ENCODE measurements around the gene ETF1. TPM values are rescaled to one million over a fixed set of nuclear protein-coding genes. Genes with fewer than 3 reads are reported as not detected.

Gene ETF1
- total RNA-seq (2014; rRNA removed; shearing (Covaris generic)) (66.7 and 76.0 TPM in 2 replicates), total RNA-seq (2022) (116 and 123 TPM in 2 replicates), Bru-seq, nascent RNA (percentile 94 among the genes with signal in this experiment), BruChase-seq, experiment 1, labeled RNA remaining after a 6-hour chase (percentile 96 among the genes with signal in this experiment), BruChase-seq, experiment 2, labeled RNA remaining after a 2-hour chase (percentile 96 among the genes with signal in this experiment)
- long read RNA-seq, transcript ETF1-201 (11 exons, 3,742 nt) = major isoform, 93 of 161 reads
- long read RNA-seq, partial matches to known transcripts = 43 of 161 reads
- long read RNA-seq, other reads (novel, unspliced or antisense) = 24 of 161 reads

GRCh38 chr5:138542956-138543729 lies at the start of gene ETF1:
Gene ETF1 (minus strand): TSS chr5:138543236. CDS start chr5:138542918, 318 bp downstream.
- Histone ChIP-seq H3K27ac (ENCODE audit: low read depth, low read length, poor library complexity, severe bottlenecking) (peak within 1 kb of the TSS; percentile 62), H3K4me1 (ENCODE audit: insufficient read depth, low read length, poor library complexity, severe bottlenecking) (peaks cover 39% of the 10 kb centered on the region), H3K4me3 (ENCODE audit: low read depth, low read length, poor library complexity, severe bottlenecking) (peak within 1 kb of the TSS; percentile 95), H3K79me2 (ENCODE audit: insufficient read depth, low read depth, low read length) (peaks cover 88% of the 10 kb centered on the region), H3K9me2 (ENCODE audit: insufficient read depth, low read length) (no peaks in the 10 kb centered on the region), H2AFZ (ENCODE audit: low read length) (peak within 1 kb of the TSS; percentile 55; the same call in 1 of the 2 replicates), H3K9me3 (ENCODE audit: low read length) (no peaks in the 10 kb centered on the region), H3K36me3 (ENCODE audit: insufficient read depth, low read length) (peaks cover 44% of the 10 kb centered on the region), H3K4me2 (ENCODE audit: low read length) (peak within 1 kb of the TSS; percentile 91), H4K20me1 (ENCODE audit: insufficient read depth, low read length) (peaks cover 35% of the 10 kb centered on the region)
- ChIA-PET POLR2A (interaction anchor here (0.6 to 2.6 kb wide), 15 partner anchors 9 to 1124 kb away, joined by 3 to 12 read pairs (median 4); partner anchors contain the start of gene HSPA9), CTCF (ENCODE audit: unreplicated experiment) (interaction anchor here (0.7 to 1.2 kb wide), 3 partner anchors 16 to 364 kb away, joined by 3 to 5 read pairs (median 3); partner anchors contain the start of genes HSPA9 and KIF20A)
- DNase-seq (ENCODE audit: low spot score) = peak; percentile 99
- TF ChIP-seq EZH2phosphoT487 (IDR thresholded peaks at IDR 0.05; ENCODE audit: borderline replicate concordance, low read depth, low read length) = no peak
- TF ChIP-seq, protein P1, sequence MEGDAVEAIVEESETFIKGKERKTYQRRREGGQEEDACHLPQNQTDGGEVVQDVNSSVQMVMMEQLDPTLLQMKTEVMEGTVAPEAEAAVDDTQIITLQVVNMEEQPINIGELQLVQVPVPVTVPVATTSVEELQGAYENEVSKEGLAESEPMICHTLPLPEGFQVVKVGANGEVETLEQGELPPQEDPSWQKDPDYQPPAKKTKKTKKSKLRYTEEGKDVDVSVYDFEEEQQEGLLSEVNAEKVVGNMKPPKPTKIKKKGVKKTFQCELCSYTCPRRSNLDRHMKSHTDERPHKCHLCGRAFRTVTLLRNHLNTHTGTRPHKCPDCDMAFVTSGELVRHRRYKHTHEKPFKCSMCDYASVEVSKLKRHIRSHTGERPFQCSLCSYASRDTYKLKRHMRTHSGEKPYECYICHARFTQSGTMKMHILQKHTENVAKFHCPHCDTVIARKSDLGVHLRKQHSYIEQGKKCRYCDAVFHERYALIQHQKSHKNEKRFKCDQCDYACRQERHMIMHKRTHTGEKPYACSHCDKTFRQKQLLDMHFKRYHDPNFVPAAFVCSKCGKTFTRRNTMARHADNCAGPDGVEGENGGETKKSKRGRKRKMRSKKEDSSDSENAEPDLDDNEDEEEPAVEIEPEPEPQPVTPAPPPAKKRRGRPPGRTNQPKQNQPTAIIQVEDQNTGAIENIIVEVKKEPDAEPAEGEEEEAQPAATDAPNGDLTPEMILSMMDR (conservative IDR thresholded peaks at IDR 0.05; ENCODE audit: low read length) = no peak
- intact Hi-C loops (cut with micrococcal nuclease; ENCODE audit: unreplicated experiment) = loop anchor here (1.0 to 5.0 kb wide), 4 partner anchors 32 to 206 kb away; partner anchors contain the start of genes FAM53C, HSPA9 and KDM3B
- no TSS peak for BruUV-seq (replicated peaks)

GRCh38 chr5:138588013-138588788 lies 45.2 kb upstream of the ETF1 start:
- Histone ChIP-seq H3K4me1 (ENCODE audit: insufficient read depth, low read length, poor library complexity, severe bottlenecking) (no peaks in the 10 kb centered on the region), H3K9me3 (ENCODE audit: low read length) (no peaks in the 10 kb centered on the region), H3K4me3 (ENCODE audit: low read depth, low read length, poor library complexity, severe bottlenecking) (no peak overlapping the region), H4K20me1 (ENCODE audit: insufficient read depth, low read length) (no peaks in the 10 kb centered on the region), H3K79me2 (ENCODE audit: insufficient read depth, low read depth, low read length) (no peaks in the 10 kb centered on the region), H3K4me2 (ENCODE audit: low read length) (no peak overlapping the region), H3K27ac (ENCODE audit: low read depth, low read length, poor library complexity, severe bottlenecking) (no peak overlapping the region), H2AFZ (ENCODE audit: low read length) (no peak overlapping the region), H3K9me2 (ENCODE audit: insufficient read depth, low read length) (no peaks in the 10 kb centered on the region), H3K36me3 (ENCODE audit: insufficient read depth, low read length) (no peaks in the 10 kb centered on the region)
- intact Hi-C loops (cut with micrococcal nuclease; ENCODE audit: unreplicated experiment) = no loop called here
- ChIA-PET POLR2A (interaction anchor here (1.0 to 1.8 kb wide), 2 partner anchors 13 to 17 kb away, joined by 4 read pairs; partner anchors contain the start of gene HSPA9), CTCF (ENCODE audit: unreplicated experiment) (no interaction called here)
- no peak for TF ChIP-seq EZH2phosphoT487 (IDR thresholded peaks at IDR 0.05; ENCODE audit: borderline replicate concordance, low read depth, low read length)
- TF ChIP-seq, protein P1 (conservative IDR thresholded peaks at IDR 0.05; ENCODE audit: low read length) = no peak
- no TSS peak for BruUV-seq (replicated peaks)
- DNase-seq (ENCODE audit: low spot score) = no peak
